Heart left ventricle (tissue), 13 donors: ENCODE measurements around the gene MADCAM1.

Experiments
- POLR2A ChIP-seq, 2 donors: fragments of 450-650 bp; IDR thresholded peaks; one replicate each; pipeline ENCODE4 v1.6.1; 2017; ENCODE audit warnings: antibody characterized with exemption in 2 of 2, mild to moderate bottlenecking in 2 of 2, moderate library complexity in 2 of 2
- TF ChIP-seq, protein P1 (sequence below), 12 donors: fragments of 200-600 bp; sonication (generic) in 4 of 12; IDR thresholded peaks; one replicate each; pipeline versions ENCODE4 v1.5.0 to v1.8.0; 2018 to 2022; ENCODE audit warnings: antibody characterized with exemption in 12 of 12, mild to moderate bottlenecking in 5 of 12
- donor health status: ischemic (EF 13 %, LVEDD 7.1; RV severe dilation, severe dysfunction).
- donor health status: DM: no; HTN: yes; CAD: no.
- donor health status: DM: no; HTN: no; CAD: no.
- donor health status: ischemic (EF 25% LVEDD 6.9; RV normal size, moderate dysfunction).
- donor health status: ischemic (EF 25% LVEDD 5.7; RV mildly dilated, moderate dysfunction).
- donor health status: ischemic (EF 35%, LVEDD 5.7; RV mildly dilated, moderate dysfunction).
- donor health status: nonischemic (EF 11% LVEDD 7.7; RV severe dilation, severe dysfunction).
- donor health status: DM: yes; HTN: yes; CAD: no.
- donor health status: PGD.
- donor health status: ischemic (EF 29% LVEDD 5.4; RV normal size, mild dysfunction).
- donor health status: nonischemic (EF 23%, LVEDD 6.1; RV moderate dilation, normal function).

- TF ChIP-seq, protein P1, sequence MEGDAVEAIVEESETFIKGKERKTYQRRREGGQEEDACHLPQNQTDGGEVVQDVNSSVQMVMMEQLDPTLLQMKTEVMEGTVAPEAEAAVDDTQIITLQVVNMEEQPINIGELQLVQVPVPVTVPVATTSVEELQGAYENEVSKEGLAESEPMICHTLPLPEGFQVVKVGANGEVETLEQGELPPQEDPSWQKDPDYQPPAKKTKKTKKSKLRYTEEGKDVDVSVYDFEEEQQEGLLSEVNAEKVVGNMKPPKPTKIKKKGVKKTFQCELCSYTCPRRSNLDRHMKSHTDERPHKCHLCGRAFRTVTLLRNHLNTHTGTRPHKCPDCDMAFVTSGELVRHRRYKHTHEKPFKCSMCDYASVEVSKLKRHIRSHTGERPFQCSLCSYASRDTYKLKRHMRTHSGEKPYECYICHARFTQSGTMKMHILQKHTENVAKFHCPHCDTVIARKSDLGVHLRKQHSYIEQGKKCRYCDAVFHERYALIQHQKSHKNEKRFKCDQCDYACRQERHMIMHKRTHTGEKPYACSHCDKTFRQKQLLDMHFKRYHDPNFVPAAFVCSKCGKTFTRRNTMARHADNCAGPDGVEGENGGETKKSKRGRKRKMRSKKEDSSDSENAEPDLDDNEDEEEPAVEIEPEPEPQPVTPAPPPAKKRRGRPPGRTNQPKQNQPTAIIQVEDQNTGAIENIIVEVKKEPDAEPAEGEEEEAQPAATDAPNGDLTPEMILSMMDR (IDR thresholded peaks at IDR 0.05), result no peak
- no peak for TF ChIP-seq POLR2A (IDR thresholded peaks at IDR 0.05)
Observed at GRCh38 chr19:497869-498510, 1.7 kb downstream of the MADCAM1 start.
